HG02642 (cell line): ENCODE results near the gene ACSF2.
"Not testable (repeated sequence)": the region's sequence is repeated elsewhere in the genome, so short reads cannot be mapped to it uniquely, and the experiment has no call there.

Experiments used
- ATAC-seq: cut with Tn5 transposase; IDR thresholded peaks from one replicate; pipeline ENCODE4 v1.9.1; 2021; ENCODE audit warnings: mild to moderate bottlenecking; ENCODE audit not compliant: unreplicated experiment, poor library complexity

ACSF2 gene

GRCh38 chr17:50460831-50461526 lies 35.0 kb downstream of the ACSF2 start:
- ATAC-seq, result no peak

- no peak for ATAC-seq
Measured at GRCh38 chr17:50461550-50462132, 35.6 kb downstream of the ACSF2 start.

- no peak for ATAC-seq
Measured at GRCh38 chr17:50462446-50462845, 36.4 kb downstream of the ACSF2 start.

GRCh38 chr17:50464121-50464520 lies 38.1 kb downstream of the ACSF2 start:
- ATAC-seq, result no peak

- ATAC-seq, result no peak
Measured at GRCh38 chr17:50464736-50465135, 38.7 kb downstream of the ACSF2 start.

- ATAC-seq, result no peak
Measured at GRCh38 chr17:50465171-50465570, 39.2 kb downstream of the ACSF2 start.

GRCh38 chr17:50465635-50466034 lies 39.6 kb downstream of the ACSF2 start:
- no peak for ATAC-seq

GRCh38 chr17:50466371-50467113 lies 40.5 kb downstream of the ACSF2 start:
- ATAC-seq, result no peak

GRCh38 chr17:50467114-50467854 lies 41.3 kb downstream of the ACSF2 start:
- ATAC-seq, result no peak

- ATAC-seq, result no peak
Measured at GRCh38 chr17:50467855-50468303, 41.9 kb downstream of the ACSF2 start.

- no peak for ATAC-seq
Measured at GRCh38 chr17:50468304-50469207, 42.5 kb downstream of the ACSF2 start, which contains the start of gene CHAD. CHAD (minus strand) TSS chr17:50468880; CDS start chr17:50468813, 67 bp downstream.

GRCh38 chr17:50469208-50469605 lies 43.2 kb downstream of the ACSF2 start:
- no peak for ATAC-seq

GRCh38 chr17:50469671-50470305 lies 43.8 kb downstream of the ACSF2 start:
- no peak for ATAC-seq

- no peak for ATAC-seq
Measured at GRCh38 chr17:50470426-50470825, 44.4 kb downstream of the ACSF2 start.

- no peak for ATAC-seq
Measured at GRCh38 chr17:50471009-50471905, 45.2 kb downstream of the ACSF2 start.

GRCh38 chr17:50472286-50472685 lies 46.3 kb downstream of the ACSF2 start:
- no peak for ATAC-seq

- not testable (repeated sequence) for ATAC-seq
Measured at GRCh38 chr17:50472761-50473161, 46.7 kb downstream of the ACSF2 start.

GRCh38 chr17:50473901-50474300 lies 47.9 kb downstream of the ACSF2 start:
- ATAC-seq, result no peak
